Loucy (cell line): ENCODE measurements around the gene FXR2.

Experiments used
- H2AFZ ChIP-seq: fragments of 200-600 bp; sonication (generic); 2 replicates; pipeline ENCODE4 v1.6.0; 2016; ENCODE audit warnings: antibody characterized with exemption, mild to moderate bottlenecking, low read length, moderate library complexity
- H3F3A ChIP-seq: fragments of 200-600 bp; 2 replicates; pipeline ENCODE4 v1.6.0; 2016; ENCODE audit warnings: antibody characterized with exemption, low read depth, mild to moderate bottlenecking
- H3K27me3 ChIP-seq: fragments of 200-600 bp; sonication (generic); 2 replicates; pipeline ENCODE4 v1.6.1; 2014; ENCODE audit warnings: low read length, mild to moderate bottlenecking; ENCODE audit not compliant: insufficient read depth, poor library complexity, severe bottlenecking
- H3K36me3 ChIP-seq: fragments of 200-600 bp; sonication (generic); 2 replicates; pipeline ENCODE4 v1.6.1; 2016; ENCODE audit warnings: low read length; ENCODE audit not compliant: insufficient read depth
- H3K4me1 ChIP-seq: fragments of 200-600 bp; sonication (generic); 2 replicates; pipeline ENCODE4 v1.5.1; 2014; ENCODE audit warnings: low read length, mild to moderate bottlenecking; ENCODE audit not compliant: insufficient read depth, poor library complexity, severe bottlenecking
- H3K4me2 ChIP-seq: fragments of 200-600 bp; sonication (generic); 2 replicates; pipeline ENCODE4 v1.6.0; 2014; ENCODE audit warnings: antibody characterized with exemption, low read length, low read depth, mild to moderate bottlenecking; ENCODE audit not compliant: poor library complexity, severe bottlenecking
- H3K4me3 ChIP-seq: fragments of 200-600 bp; sonication (generic); 2 replicates; pipeline ENCODE4 v1.5.1; 2014; ENCODE audit warnings: low read length, mild to moderate bottlenecking, mixed read lengths; ENCODE audit not compliant: poor library complexity, severe bottlenecking
- H3K79me2 ChIP-seq: fragments of 200-600 bp; sonication (generic); 2 replicates; pipeline ENCODE4 v1.6.1; 2014; ENCODE audit warnings: low read length; ENCODE audit not compliant: insufficient read depth
- H3K9ac ChIP-seq: fragments of 200-600 bp; sonication (generic); 2 replicates; pipeline ENCODE4 v1.6.0; 2014; ENCODE audit warnings: mild to moderate bottlenecking, low read depth, low read length, moderate library complexity; ENCODE audit not compliant: poor library complexity, severe bottlenecking
- H3K9me2 ChIP-seq: fragments of 200-600 bp; sonication (generic); replicated peaks from 2 replicates; pipeline ENCODE4 v1.6.1; 2016; ENCODE audit warnings: low read depth, low read length, mixed read lengths
- H3K9me3 ChIP-seq: fragments of 200-600 bp; sonication (generic); 2 replicates; pipeline ENCODE4 v1.6.1; 2014; ENCODE audit warnings: mild to moderate bottlenecking, antibody characterized with exemption, low read length, low read depth; ENCODE audit not compliant: insufficient read depth
- H4K20me1 ChIP-seq: fragments of 200-600 bp; sonication (generic); 2 replicates; pipeline ENCODE4 v1.6.0; 2014; ENCODE audit warnings: antibody characterized with exemption, low read length, mild to moderate bottlenecking; ENCODE audit not compliant: insufficient read depth, poor library complexity, severe bottlenecking
- CTCF ChIP-seq: fragments of 200-600 bp; sonication (generic); conservative IDR thresholded peaks from 2 replicates; pipeline ENCODE4 v1.5.1; 2014; ENCODE audit warnings: mild to moderate bottlenecking, antibody characterized with exemption, low read length
- EZH2phosphoT487 ChIP-seq: fragments of 200-600 bp; IDR thresholded peaks from 2 replicates; pipeline ENCODE4 v1.6.1; 2018; ENCODE audit warnings: antibody characterized with exemption, mild to moderate bottlenecking, moderate library complexity, borderline replicate concordance

The FXR2 gene

DNA sequence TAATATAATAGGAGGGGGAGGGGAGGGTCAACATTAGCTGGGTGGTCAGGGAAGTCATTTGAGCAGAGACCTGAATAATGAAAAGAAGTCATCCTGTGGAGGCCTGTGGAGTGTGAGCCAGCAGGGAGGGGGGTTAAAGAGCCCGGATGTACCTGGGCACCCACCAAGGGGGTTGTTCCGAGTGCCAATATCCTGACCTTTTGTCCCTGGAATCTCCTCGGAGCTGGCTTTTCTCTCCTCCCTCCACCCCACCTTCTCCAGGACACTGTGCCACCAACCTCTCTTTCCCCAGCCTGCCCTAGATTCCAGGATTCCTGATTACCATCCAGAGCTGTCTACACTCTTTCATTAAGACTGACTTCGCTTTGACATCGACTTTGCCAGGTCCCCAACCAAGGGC, 21.5 kb upstream of the FXR2 start:
- H3K9me3 ChIP-seq = no peaks in the 10 kb centered on the region
- H4K20me1 ChIP-seq = no peaks in the 10 kb centered on the region
- no peaks in the 10 kb centered on the region for H3K9me2 ChIP-seq
- H3K4me2 ChIP-seq = no peak overlapping the region
- no peaks in the 10 kb centered on the region for H3K79me2 ChIP-seq
- no peak overlapping the region for H3K9ac ChIP-seq
- no peak overlapping the region for H3K4me3 ChIP-seq
- no peaks in the 10 kb centered on the region for H3K36me3 ChIP-seq
- no peaks in the 10 kb centered on the region for H3K4me1 ChIP-seq
- no peaks in the 10 kb centered on the region for H3F3A ChIP-seq
- TF ChIP-seq EZH2phosphoT487 (no peak), CTCF (no peak)
- no peak overlapping the region for H2AFZ ChIP-seq
- H3K27me3 ChIP-seq = no peaks in the 10 kb centered on the region

DNA sequence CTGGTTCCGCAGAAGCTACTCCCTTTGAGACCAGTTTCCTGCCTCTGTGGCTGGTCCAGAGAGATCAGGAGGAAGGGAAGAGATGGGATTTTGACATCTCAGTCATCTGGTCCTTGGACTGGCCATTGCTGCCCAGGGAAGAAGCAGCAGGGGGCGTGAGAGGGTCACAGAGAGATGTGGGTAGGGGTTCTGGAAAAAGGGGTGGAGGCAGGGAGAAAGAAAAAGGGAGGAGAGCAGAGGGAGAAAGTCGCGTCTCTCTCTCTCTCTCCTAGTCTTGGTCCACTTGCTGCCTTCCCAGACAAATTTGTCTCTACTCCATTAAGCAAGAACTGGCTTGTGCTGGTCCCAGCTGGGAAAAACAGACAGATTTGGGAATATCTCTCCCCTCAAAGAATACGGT, 19.7 kb upstream of the FXR2 start:
- Histone ChIP-seq H2AFZ (no peak overlapping the region), H3K9ac (no peak overlapping the region), H3K9me2 (no peaks in the 10 kb centered on the region), H3K4me2 (no peak overlapping the region), H4K20me1 (no peaks in the 10 kb centered on the region), H3K9me3 (no peaks in the 10 kb centered on the region), H3K79me2 (no peaks in the 10 kb centered on the region), H3K36me3 (no peaks in the 10 kb centered on the region), H3F3A (no peaks in the 10 kb centered on the region), H3K27me3 (no peaks in the 10 kb centered on the region), H3K4me1 (no peaks in the 10 kb centered on the region), H3K4me3 (no peak overlapping the region)
- TF ChIP-seq CTCF (peak; percentile 64), EZH2phosphoT487 (no peak)

- Histone ChIP-seq H4K20me1 (no peaks in the 10 kb centered on the region), H3K9me3 (no peaks in the 10 kb centered on the region), H3K4me3 (no peak overlapping the region), H3K9me2 (no peaks in the 10 kb centered on the region), H3K9ac (peak overlapping the region; percentile 11), H2AFZ (peak overlapping the region; percentile 47), H3K4me1 (no peaks in the 10 kb centered on the region), H3K36me3 (no peaks in the 10 kb centered on the region), H3K79me2 (no peaks in the 10 kb centered on the region), H3F3A (no peaks in the 10 kb centered on the region), H3K4me2 (no peak overlapping the region), H3K27me3 (no peaks in the 10 kb centered on the region)
- TF ChIP-seq CTCF (no peak), EZH2phosphoT487 (no peak)
These were observed 18.4 kb upstream of the FXR2 start for GRCh38 chr17:7633093-7633492.
